ENCODE data around the gene TMEM106A.
"Not testable (repeated sequence)": the region's sequence is repeated elsewhere in the genome, so short reads cannot be mapped to it uniquely, and the experiment has no call there.

The TMEM106A gene

DNA sequence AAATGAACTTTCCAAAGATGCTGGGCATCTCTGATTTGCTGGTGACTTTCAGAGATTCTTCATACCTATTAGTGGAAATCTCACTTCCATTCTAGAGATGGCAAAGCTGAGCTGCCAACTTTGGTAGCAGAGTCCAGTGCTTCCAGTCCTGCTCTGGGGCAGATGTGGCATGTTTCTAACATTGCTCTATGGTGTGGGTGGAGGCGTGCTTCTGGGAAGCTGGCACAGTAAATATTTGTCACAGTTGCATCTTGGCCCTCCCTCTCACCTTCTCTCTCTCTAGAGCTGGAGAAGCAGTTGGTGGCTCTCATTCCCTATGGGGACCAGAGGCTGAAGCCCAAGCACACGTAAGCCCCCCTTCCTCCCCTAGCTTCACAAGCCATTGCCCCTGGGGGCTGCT, 1.9 kb downstream of the TMEM106A start:
- DNase-seq (ENCODE audit: low read depth in 4 of 4, low spot score in 1 of 4), result no peak

DNA sequence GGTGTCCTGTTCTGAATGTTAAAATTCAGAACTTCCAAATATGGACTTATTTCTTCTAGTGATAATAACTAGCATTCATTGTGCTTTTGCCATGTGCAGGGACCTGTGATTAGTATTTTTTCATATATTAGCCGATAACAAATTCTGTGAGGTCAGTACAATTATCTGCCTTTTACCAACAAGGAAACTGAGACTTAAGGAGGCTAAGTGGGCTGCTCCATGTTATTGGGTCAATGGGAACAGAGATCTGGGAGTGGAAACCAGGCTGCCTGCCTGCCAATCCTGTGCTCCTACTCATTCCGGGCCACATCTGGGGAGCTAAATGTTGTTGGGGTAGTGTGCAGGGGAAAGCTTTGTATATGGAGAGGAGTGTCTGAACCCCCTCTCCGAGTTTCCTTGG, 3.7 kb downstream of the TMEM106A start:
- DNase-seq (ENCODE audit: low read depth in 4 of 4, low spot score in 1 of 4), result no peak

DNA sequence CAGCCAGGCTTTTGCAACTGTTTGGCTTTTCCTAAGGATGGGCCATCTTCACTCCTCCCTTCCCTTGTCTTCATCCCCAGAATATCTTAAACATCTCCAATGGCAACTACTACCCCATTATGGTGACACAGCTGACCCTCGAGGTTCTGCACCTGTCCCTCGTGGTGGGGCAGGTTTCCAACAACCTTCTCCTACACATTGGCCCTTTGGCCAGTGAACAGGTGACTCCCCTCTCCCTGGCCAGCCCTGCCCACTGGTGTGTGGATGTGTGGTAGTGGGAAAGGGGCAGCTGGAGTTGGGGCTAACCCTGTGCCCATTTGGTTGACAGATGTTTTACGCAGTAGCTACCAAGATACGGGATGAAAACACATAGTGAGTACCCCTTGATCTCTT, 4.7 kb downstream of the TMEM106A start:
- no peak for DNase-seq (ENCODE audit: low read depth in 4 of 4, low spot score in 1 of 4)

DNA sequence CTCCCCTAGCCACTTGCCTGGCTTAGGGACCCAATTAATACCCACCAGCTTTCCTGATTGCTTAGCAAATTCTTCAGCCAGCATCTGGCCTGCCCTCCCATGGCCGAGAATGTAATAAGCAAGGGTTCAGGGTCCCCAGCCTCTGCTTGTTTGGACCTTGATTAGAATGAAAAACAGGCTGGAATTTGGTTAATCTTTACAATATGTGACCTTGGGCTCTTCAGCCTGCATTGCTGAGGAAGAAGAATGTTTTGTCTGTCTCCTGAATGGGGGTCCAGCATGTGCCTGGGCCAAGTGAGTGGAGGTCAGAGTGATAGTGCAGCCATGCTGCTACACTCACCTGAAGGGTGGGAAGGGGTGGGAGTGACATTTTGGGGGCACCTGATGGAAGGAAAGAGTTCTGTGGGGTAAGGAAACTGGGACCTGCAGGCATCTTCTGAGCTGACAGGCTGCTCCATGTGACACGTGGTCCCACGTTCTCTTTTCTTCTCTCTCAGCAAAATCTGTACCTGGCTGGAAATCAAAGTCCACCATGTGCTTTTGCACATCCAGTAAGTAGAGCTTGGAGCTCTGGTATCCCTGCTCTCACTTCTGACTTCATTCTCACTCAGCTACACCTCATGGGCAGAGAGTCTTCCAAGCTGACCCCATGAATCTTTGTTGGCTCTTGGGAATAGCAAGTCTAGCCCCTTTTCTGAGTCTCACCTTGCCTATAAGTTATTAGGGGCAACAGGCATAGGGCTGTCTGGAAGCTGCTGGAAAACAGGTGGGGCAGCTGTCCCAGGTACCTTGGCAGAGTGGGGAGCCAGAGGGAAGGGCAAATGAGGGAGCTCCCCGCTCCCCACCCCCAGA, 5.3 kb downstream of the TMEM106A start:
- DNase-seq (ENCODE audit: low read depth in 4 of 4, low spot score in 1 of 4), result no peak

DNA sequence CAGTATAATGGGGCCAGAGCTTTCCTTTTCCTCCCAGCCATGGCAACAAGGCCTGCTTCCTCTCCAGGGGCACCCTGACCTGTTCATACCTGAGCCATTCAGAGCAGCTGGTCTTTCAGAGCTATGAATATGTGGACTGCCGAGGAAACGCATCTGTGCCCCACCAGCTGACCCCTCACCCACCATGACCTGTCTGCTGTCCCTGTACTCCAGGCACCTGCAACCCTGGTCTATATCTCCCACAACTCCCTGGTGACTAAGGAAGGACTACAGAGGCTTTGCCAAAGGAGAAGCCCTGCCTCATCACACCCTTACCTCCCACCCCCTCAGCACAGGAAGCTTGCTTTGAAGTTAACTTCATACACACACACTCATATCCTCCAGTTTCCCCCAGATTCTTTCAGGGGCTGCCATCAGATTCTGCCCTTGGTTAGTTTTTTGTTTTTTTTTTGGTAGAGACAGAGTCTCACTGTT, 6.0 kb downstream of the TMEM106A start:
- DNase-seq (ENCODE audit: low read depth in 4 of 4, low spot score in 1 of 4), result peak in 1 of 4 experiments; percentile 26

DNA sequence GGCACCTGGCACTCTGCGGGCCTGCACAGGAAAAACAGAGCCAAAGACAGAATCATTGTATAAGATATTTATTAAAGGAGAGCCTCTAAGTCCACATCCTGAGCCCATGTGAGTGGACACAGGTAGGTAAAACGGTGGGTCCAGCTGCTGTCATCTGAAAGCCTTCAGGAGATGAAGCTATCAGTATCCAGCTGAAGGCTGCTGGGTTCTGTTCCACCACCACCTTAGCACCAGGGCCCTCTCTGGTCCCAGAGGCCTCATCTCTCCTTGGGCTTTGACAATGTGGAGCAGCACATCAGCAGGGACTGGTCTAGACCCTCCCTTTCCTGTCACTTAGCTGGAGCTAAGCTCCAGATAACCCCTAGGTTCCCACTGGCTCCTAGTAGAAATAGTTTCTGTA, 7.3 kb downstream of the TMEM106A start:
- DNase-seq (ENCODE audit: low read depth in 4 of 4, low spot score in 1 of 4), result no peak

DNA sequence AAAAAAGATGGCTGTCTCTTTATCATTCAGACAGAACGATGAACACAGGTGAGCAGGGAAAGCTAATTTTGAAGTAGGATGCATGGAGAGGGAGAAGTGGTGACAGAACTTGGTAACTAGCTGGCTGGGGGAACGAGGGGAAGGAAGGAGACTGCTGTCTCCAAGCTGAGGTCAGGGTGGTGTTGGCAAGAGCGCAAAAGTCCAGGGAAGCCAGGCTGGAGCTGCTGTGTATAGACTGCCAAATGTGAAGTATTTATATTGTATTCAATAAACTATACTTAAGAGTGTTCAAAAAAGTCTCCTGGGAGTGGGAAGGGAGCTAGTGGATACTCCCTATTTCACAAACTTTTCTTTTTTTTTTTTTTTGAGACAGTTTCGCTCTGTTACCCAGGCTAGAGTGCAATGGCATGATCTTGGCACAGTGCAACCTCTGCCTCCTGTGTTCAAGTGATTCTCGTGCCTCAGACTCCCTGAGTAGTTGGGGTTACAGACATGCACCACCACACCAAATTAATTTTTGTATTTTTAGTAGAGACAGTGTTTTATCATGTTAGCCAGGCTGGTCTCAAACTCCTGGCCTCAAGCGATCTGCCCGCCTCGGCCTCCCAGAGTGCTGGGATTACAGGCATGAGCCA, 8.2 kb downstream of the TMEM106A start:
- DNase-seq (ENCODE audit: low read depth in 4 of 4, low spot score in 1 of 4), result no peak

DNA sequence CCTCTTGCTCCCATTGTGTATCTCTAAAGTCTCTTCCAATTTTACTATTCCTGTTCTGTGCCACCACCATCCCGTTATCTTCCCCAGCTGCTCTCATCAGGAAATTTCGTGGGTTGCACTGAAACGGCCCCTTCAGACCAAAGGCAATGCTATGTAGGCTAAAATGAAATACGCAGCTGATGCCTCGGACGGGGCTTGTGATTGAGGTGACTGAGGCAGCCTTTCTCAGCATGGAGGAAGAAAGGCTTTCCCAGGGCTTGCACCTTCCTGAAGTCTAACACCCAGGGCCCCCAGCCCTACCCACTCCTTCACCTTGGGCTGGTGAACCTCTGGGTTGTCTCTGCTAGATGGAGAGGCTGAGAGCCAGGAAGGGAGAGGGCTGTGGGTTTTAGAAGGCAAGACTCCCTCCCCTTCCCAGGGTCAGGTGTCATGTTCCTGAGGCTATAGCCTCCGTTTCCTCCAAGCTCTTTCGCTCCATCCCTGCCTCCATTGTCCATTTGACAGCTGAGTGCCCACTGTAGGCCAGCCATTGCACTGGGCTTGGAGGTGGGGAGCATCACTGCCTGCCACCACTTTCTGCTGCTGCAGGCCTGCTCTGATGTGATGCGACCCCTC, 8.9 kb downstream of the TMEM106A start:
- no peak for DNase-seq (ENCODE audit: low read depth in 4 of 4, low spot score in 1 of 4)

DNA sequence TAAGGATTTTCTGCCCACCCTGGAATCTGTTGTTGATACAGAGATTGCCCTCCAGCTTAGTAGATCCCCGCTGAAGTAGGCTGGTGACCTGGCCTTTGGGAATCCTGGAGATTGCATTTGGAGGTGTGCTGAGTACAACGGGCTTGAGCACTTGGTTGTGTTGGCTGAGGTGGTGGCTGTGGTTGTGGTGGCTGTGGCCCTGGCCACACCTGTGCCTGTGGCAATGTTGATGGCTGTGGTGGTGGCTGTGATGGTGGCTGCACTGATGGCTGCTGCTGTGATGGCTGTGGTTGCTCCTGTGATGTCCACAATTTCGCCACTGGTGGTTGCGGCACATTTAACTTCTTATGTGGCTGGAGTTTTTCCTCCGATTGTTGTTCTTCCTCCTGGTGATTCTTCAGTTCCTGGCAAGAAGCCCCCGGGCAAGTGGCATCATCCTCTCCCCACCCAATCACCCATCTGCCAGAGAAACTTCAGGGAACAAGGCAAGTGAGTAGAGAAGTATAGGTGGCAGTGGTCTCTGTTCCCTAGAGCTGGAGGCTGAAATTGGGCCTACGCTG, 12.6 kb downstream of the TMEM106A start:
- DNase-seq (ENCODE audit: low read depth in 4 of 4, low spot score in 1 of 4), result no peak

DNA sequence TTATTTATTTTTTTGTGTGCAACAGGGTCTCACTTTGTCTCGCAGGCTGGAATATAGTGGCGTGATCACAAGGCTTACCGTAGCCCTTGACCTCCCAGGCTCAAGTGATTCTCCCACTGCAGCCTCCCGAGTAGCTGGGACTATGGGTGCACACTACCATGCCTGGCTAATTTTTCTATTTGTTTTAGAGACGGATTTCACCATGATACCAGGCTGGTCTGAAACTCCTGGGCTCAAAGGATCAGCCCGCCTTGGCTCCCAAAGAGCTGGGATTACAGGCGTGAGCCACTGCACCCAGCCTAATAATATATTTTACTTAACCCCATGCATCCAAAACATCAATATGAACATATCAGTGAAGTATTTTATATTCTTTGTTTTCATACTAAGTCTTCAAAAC, 14.7 kb downstream of the TMEM106A start:
- DNase-seq (ENCODE audit: low read depth in 4 of 4, low spot score in 1 of 4), result no peak

DNA sequence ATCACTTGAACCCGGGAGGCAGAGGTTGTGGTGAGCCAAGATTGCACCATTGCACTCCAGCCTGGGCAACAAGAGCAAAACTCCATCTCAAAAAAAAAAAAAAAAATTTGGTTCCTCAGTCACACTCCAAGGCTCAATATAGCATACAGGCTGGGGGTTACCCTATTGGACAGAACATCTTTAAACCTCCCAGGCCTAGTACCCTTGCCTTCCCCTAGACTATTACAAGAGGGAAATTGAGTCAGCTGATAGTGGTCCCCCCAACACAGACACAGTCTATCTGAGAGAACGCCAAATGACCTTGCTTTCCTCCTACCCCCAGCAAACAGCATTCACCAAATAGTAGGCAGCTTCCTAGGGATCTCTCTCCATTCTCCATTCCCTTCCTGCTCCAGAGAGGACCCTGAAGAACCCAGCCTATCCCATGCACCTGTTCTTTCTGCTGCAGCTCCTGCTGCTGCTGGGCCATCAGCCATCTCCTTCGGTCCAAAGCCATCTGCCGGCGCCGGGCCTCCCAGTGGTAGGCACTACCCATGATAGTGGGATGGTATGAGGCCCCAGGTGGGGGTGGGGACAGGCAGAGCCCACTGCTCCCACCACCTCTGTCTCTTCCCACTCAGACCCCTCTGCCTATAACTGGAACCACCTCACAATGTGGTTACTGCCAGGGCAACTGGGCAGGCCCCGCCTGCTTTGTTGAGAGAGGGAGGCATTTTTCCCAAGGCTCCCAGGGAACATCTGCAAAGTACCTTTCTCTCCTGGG, 16.5 kb downstream of the TMEM106A start, which contains the start of gene CCDC200:
CCDC200 (minus strand) TSS at position 604 of the 763 bp plus-strand sequence; CDS start at position 535, 69 bp downstream.
- not testable (repeated sequence) for DNase-seq (ENCODE audit: low read depth in 4 of 4, low spot score in 1 of 4)

DNA sequence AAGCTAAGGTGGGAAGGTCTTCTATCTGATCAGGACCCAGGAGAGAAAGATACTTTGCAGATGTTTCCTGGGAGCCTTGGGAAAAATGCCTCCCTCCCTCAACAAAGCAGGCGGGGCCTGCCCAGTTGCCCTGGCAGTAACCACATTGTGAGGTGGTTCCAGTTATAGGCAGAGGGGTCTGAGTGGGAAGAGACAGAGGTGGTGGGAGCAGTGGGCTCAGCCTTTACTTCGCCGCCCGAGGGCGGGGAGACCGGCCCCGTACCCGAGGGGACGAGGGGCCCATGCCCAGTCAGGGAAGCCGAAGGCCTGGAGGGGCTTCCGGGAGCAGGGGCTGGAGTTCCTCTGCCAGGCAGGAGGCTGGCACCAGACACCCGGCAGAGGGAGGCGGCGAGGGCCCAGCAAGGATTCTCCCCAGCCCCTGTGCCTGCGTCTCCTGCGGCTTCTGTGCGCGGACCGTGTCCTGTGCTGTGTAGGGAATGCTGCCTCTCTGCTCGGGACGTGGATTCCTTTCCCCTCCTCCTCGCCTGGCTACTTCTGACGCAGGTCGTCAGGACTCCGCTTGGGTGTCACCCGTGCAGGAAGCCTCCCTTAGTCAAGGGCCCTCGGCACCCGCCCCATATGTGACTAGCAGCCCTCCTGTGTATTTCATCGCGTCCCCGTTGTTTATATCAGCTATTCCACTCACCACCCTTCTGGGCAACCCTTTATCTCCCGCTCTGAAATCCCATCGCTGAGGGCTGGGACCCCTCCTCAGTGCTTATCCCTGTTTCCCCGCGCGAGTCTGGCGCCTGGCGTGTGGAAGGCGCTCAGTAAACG, 19.7 kb downstream of the TMEM106A start:
- DNase-seq (ENCODE audit: low read depth in 4 of 4, low spot score in 1 of 4), result not testable (repeated sequence)

DNA sequence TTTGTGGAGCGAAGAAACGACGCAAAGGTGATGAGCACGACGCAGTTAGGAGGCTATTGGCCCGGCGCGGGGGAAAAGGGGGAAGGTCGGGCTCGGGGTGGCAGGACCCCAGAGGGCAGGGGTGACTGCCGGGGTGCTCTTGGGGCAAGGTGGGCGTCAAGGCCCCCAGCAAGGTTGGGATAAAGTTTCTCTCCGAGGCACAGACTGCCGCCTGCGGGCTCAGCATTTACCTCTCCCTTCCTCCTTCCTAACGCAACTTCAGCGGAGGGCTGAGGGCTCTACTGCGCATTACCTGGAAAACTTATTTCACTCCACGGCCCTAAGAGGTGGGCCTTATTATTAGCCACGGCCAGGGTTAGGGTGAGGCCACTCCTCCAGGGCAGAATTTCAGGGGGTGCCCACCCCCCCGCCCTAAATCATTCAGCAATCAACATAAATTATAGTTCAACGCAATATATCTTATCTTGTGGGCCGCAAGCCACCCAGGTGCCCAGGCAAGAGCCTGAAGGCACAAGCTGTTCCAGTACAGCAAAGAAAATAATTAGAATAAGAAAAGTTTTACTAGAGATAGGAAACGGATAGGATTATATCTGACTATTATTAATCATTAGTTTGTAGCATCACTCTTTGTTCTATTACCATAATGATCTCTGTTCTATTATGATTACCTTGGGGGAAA, 20.5 kb downstream of the TMEM106A start:
- not testable (repeated sequence) for DNase-seq (ENCODE audit: low read depth in 4 of 4, low spot score in 1 of 4)

DNA sequence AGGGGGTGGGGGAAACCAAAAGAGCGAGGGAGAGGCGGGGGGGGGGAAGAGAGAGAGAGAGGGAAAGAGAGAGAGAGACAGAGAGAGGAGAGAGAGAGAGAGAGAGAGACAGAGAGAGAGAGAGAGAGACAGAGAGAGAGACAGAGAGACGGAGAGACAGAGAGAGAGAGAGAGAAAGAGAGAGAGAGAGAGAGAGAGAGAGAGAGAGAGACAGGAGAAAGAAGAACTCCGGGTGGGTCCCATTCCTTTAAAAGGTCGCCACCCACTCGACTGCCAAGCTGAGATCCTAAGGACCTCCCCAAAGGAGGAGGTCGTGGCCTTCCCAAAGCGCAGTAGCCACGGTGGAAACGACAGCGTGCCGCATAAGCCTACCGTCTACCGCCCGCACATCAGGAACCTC, 21.6 kb downstream of the TMEM106A start:
- not testable (repeated sequence) for DNase-seq (ENCODE audit: low read depth in 4 of 4, low spot score in 1 of 4)

DNA sequence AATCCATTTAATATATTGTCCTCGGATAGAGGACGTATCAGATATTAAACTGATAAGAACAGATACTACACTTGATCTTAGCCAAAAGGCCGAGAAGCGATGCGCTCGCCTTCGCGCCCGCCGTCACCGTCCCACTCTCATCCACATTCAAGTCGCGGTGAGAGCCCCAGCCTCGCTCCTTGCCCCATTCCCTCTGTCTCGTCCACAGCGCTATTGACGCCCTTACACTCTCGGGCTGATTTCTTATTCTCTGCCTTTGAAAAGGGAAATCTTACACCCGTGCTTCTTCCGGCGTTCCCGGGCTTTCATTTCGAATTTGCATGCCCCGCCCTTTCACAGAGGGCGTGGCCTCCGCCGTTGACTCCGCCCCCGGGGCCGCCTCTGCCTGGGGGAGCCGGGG, 22.2 kb downstream of the TMEM106A start, which contains the start of gene RNU2-1:
RNU2-1 (minus strand) TSS at position 101 of the 400 bp plus-strand sequence.
- DNase-seq (ENCODE audit: low read depth in 4 of 4, low spot score in 1 of 4), result not testable (repeated sequence)

DNA sequence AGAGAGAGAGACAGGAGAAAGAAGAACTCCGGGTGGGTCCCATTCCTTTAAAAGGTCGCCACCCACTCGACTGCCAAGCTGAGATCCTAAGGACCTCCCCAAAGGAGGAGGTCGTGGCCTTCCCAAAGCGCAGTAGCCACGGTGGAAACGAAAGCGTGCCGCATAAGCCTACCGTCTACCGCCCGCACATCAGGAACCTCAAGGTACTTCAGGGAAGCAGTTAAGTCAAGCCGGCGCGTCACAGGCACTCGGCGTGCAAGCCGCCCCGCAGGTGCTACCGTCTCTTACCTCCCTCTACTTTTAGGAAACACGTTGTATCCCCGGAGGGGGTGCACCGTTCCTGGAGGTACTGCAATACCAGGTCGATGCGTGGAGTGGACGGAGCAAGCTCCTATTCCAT, 27.9 kb downstream of the TMEM106A start:
- DNase-seq (ENCODE audit: low read depth in 4 of 4, low spot score in 1 of 4), result not testable (repeated sequence)

DNA sequence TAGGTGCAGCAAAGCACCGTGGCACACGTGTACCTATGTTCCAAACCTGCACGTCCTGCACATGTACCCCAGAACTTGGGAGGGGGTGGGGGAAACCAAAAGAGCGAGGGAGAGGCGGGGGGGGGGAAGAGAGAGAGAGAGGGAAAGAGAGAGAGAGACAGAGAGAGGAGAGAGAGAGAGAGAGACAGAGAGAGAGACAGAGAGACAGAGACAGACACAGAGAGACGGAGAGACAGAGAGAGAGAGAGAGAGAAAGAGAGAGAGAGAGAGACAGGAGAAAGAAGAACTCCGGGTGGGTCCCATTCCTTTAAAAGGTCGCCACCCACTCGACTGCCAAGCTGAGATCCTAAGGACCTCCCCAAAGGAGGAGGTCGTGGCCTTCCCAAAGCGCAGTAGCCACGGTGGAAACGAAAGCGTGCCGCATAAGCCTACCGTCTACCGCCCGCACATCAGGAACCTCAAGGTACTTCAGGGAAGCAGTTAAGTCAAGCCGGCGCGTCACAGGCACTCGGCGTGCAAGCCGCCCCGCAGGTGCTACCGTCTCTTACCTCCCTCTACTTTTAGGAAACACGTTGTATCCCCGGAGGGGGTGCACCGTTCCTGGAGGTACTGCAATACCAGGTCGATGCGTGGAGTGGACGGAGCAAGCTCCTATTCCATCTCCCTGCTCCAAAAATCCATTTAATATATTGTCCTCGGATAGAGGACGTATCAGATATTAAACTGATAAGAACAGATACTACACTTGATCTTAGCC, 29.1 kb downstream of the TMEM106A start:
- DNase-seq (ENCODE audit: low read depth in 4 of 4, low spot score in 1 of 4), result not testable (repeated sequence)

DNA sequence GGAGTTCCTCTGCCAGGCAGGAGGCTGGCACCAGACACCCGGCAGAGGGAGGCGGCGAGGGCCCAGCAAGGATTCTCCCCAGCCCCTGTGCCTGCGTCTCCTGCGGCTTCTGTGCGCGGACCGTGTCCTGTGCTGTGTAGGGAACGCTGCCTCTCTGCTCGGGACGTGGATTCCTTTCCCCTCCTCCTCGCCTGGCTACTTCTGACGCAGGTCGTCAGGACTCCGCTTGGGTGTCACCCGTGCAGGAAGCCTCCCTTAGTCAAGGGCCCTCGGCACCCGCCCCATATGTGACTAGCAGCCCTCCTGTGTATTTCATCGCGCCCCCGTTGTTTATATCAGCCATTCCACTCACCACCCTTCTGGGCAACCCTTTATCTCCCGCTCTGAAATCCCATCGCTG, 34.8 kb downstream of the TMEM106A start:
- not testable (repeated sequence) for DNase-seq (ENCODE audit: low read depth in 4 of 4, low spot score in 1 of 4)

All from stimulated activated CD4-positive, alpha-beta T cell treated with anti-CD3 and anti-CD28 coated beads, Interleukin-1b, Interleukin-23, amount 100 ng/mL, for 24 hours (primary cell).